K562 (cell line): ENCODE measurements around the gene PHLPP2. TPM values are rescaled to one million over a fixed set of nuclear protein-coding genes. Genes with fewer than 3 reads are reported as not detected.
A peak's percentile ranks its signal among the peaks of the same experiment; 100 is the strongest.

Experiments used
- ATAC-seq: fragments of 200-7000 bp; cut with Tn5 transposase; 3 replicates; pipeline ENCODE4 v1.9.1; 2020; ENCODE audit warnings: moderate library complexity
- BruUV-seq: library from RNA; stranded (reverse); fragments of 400-500 nt; replicated peaks from 2 replicates; lab custom pipeline; 2021; lab: Mats Ljungman, UMichigan
- CTCF ChIA-PET: fragments of 300-600 bp; formaldehyde crosslinking; extraction: SDS; loops from one replicate; lab custom pipeline; 2021; ENCODE audit warnings: low intra/inter-chr PET ratio; lab: Yijun Ruan, JAX
- POLR2A ChIA-PET: fragments of 300-600, 350-650 bp; sonication (Branson Sonifier 250); formaldehyde crosslinking; extraction: SDS; loops from one replicate; lab custom pipeline; 2021; ENCODE audit warnings: antibody characterized with exemption, inconsistent platforms; lab: Yijun Ruan, JAX
- DNase-seq, 4 experiments: peaks; one replicate each; pipeline versions ENCODE4 v3.0.0 to v3.0.0-alpha.2; 2011 to 2018; ENCODE audit warnings: low spot score in 3 of 4, mixed read lengths in 3 of 4; ENCODE audit errors: extremely low read depth in 1 of 4
- FAIRE-seq: peaks from 2 replicates; lab custom pipeline; 2011; peaks lifted over from hg19 to GRCh38; lab: Jason Lieb, UNC
- H2AFZ ChIP-seq: 2 replicates; pipeline ENCODE4 v1.6.0; 2011; ENCODE audit warnings: low read depth, low read length, control low read depth, inconsistent platforms
- H3K27ac ChIP-seq: fragments of 200-600 bp; 3 replicates; pipeline ENCODE4 v1.8.0; 2011; ENCODE audit warnings: low read depth, mild to moderate bottlenecking, control low read depth, inconsistent platforms, low read length, moderate library complexity, mixed read lengths; ENCODE audit errors: extremely low read depth
- H3K27me3 ChIP-seq, 2 experiments: fragments of 300-600 bp in 1 of 2; 2 replicates in 1 of 2; 3 replicates in 1 of 2; pipeline versions ENCODE4 v1.6.0 to v1.8.0; 2011; ENCODE audit warnings: inconsistent platforms in 2 of 2, low read length in 2 of 2, mild to moderate bottlenecking in 1 of 2, mixed read lengths in 1 of 2, moderate library complexity in 1 of 2; ENCODE audit not compliant: control insufficient read depth in 2 of 2, insufficient read depth in 2 of 2
- H3K36me3 ChIP-seq: fragments of 300-600 bp; 3 replicates; pipeline ENCODE4 v1.8.0; 2011; ENCODE audit warnings: mild to moderate bottlenecking, low read length, inconsistent platforms; ENCODE audit not compliant: control insufficient read depth, insufficient read depth
- H3K4me1 ChIP-seq, 2 experiments: fragments of 200-600 bp in 1 of 2; replicated peaks in 1 of 2; 2 replicates in 1 of 2; 3 replicates in 1 of 2; pipeline versions ENCODE4 v1.5.1 to v1.8.0; 2011; ENCODE audit warnings: inconsistent platforms in 2 of 2, low read length in 2 of 2, mild to moderate bottlenecking in 1 of 2, mixed read lengths in 1 of 2, moderate library complexity in 1 of 2; ENCODE audit not compliant: control insufficient read depth in 2 of 2, insufficient read depth in 2 of 2
- H3K4me2 ChIP-seq: 2 replicates; pipeline ENCODE4 v1.6.1; 2011; ENCODE audit warnings: low read length, control low read depth, inconsistent platforms, mixed read lengths; ENCODE audit not compliant: insufficient read depth
- H3K4me3 ChIP-seq: fragments of 200-600 bp; sonication (generic), shearing (Covaris generic); 2 replicates; pipeline ENCODE4 v1.5.1; 2016; ENCODE audit warnings: control low read depth, inconsistent platforms
- H3K79me2 ChIP-seq: fragments of 200-600 bp; 3 replicates; pipeline ENCODE4 v1.8.0; 2011; ENCODE audit warnings: low read length, inconsistent platforms; ENCODE audit not compliant: control insufficient read depth, insufficient read depth
- H3K9ac ChIP-seq, 2 experiments: 2 replicates each; pipeline versions ENCODE4 v1.6.0 to v1.6.1; 2011; ENCODE audit warnings: low read depth in 2 of 2, low read length in 2 of 2, control low read depth in 1 of 2, inconsistent platforms in 1 of 2, mild to moderate bottlenecking in 1 of 2, mixed read lengths in 1 of 2; ENCODE audit not compliant: insufficient read depth in 1 of 2
- H3K9me1 ChIP-seq: one replicate; pipeline ENCODE4 v1.6.0; 2011; ENCODE audit warnings: inconsistent platforms, mild to moderate bottlenecking, low read length, moderate library complexity; ENCODE audit not compliant: control insufficient read depth, insufficient read depth
- H3K9me3 ChIP-seq: replicated peaks from 2 replicates; pipeline ENCODE4 v1.5.1; 2011; ENCODE audit warnings: low read depth, low read length, inconsistent platforms; ENCODE audit not compliant: control insufficient read depth, insufficient read depth
- H4K20me1 ChIP-seq: replicated peaks from 2 replicates; pipeline ENCODE4 v1.6.1; 2011; ENCODE audit warnings: low read length, inconsistent platforms, mixed read lengths; ENCODE audit not compliant: control insufficient read depth, insufficient read depth
- C11orf30 ChIP-seq: fragments of 450-650 bp; IDR thresholded peaks from 2 replicates; pipeline ENCODE4 v1.6.1; 2016; ENCODE audit warnings: low read depth, mild to moderate bottlenecking
- GABPB2 ChIP-seq: fragments of 250-450 bp; sonication (Bioruptor Pico); conservative IDR thresholded peaks from 2 replicates; pipeline ENCODE4 v1.5.1; 2021; ENCODE audit warnings: mild to moderate bottlenecking
- MNT ChIP-seq, 2 experiments: fragments of 450-650 bp; conservative IDR thresholded peaks; 2 replicates each; pipeline ENCODE4 v1.6.1; 2017; ENCODE audit warnings: mild to moderate bottlenecking in 2 of 2, moderate library complexity in 2 of 2
- ZBTB7A ChIP-seq: IDR thresholded peaks from 2 replicates; pipeline ENCODE4 v1.6.1; 2011; ENCODE audit warnings: low read depth, mild to moderate bottlenecking, low read length, moderate library complexity, borderline replicate concordance; ENCODE audit not compliant: control insufficient read depth
- ZNF175 ChIP-seq: fragments of 200-800 bp; sonication (Bioruptor generic); IDR thresholded peaks from 2 replicates; pipeline ENCODE4 v1.6.1; 2016; ENCODE audit warnings: low read depth, mild to moderate bottlenecking, missing genetic modification characterization, missing compliant biosample characterization
- ZNF316 ChIP-seq: fragments of 450-650 bp; IDR thresholded peaks from 2 replicates; pipeline ENCODE4 v1.6.1; 2016
- WGBS: fragments of 100-300 bp; shearing (Covaris generic); methylation state at CpG from one replicate; pipeline ENCODE4 v1.1.6; 2016; ENCODE audit warnings: low coverage, mixed read lengths; ENCODE audit not compliant: insufficient coverage; ENCODE audit errors: missing lambda C conversion rate; 5-methylcytosine and 5-hydroxymethylcytosine counted together
- in situ Hi-C: fragments of 300-500 bp; cut with MboI; formaldehyde crosslinking; loops from 4 replicates; pipeline ENCODE4 v1.15.0; 2018; ENCODE audit warnings: inconsistent platforms, mixed read lengths
- intact Hi-C: fragments of 100-400 bp; cut with micrococcal nuclease; formaldehyde crosslinking; loops from 2 replicates; pipeline ENCODE4 v1.14.2; 2022
- polyA plus RNA-seq, 8 experiments: library from polyadenylated mRNA; depleted of rRNA in 4 of 8; stranded (reverse) in 5 of 8; unstranded in 3 of 8; fragments of >200 nt; fragmentation: Nextera tagmentation in 2 of 8; fragmentation: Illumina TruSeq in 1 of 8; extraction: Ambion mirVana in 2 of 8; extraction: Trizol in 1 of 8; gene quantifications; 2 replicates each; pipeline versions ENCODE4 v1.2.1 to v1.2.3, GENCODE V29; 2011 to 2014; ENCODE audit warnings: inconsistent platforms in 1 of 8, missing spikeins in 1 of 8
- total RNA-seq, 7 experiments: library from RNA; depleted of rRNA in 6 of 7; stranded (reverse); fragments of >200 nt in 6 of 7; fragmentation: Illumina TruSeq in 2 of 7; extraction: Trizol in 2 of 7; gene quantifications; 2 replicates each; pipeline versions ENCODE4 v1.2.1 to v1.2.3, GENCODE V29; 2011 to 2021; ENCODE audit warnings: low replicate concordance in 1 of 7
- TF ChIP-seq, protein P1 (sequence below): fragments of 450-650 bp; IDR thresholded peaks from 2 replicates; pipeline ENCODE4 v1.6.1; 2016; ENCODE audit warnings: missing biosample characterization, missing genetic modification characterization

PHLPP2 gene
- total and polyA plus RNA-seq, 9 of the 15 experiments (the other 6 are each of a cell fraction or from before 2014, with no cell fraction given), result 0.60 to 7.1 (median 2.6) TPM

GRCh38 chr16:71637398-71637797 is 87.1 kb downstream of the PHLPP2 start:
- no peak overlapping the region for H3K4me2 ChIP-seq
- H3K36me3 ChIP-seq, result no peaks in the 10 kb centered on the region
- FAIRE-seq (no peak), DNase-seq (no peak), ATAC-seq (no peak)
- no peaks in the 10 kb centered on the region for H3K9me1 ChIP-seq
- no peak overlapping the region for H3K4me3 ChIP-seq
- no peaks in the 10 kb centered on the region for H3K4me1 ChIP-seq
- H3K27me3 ChIP-seq, result peaks cover 22 to 33% of the 10 kb centered on the region in 2 experiments
- CTCF ChIA-PET, result no interaction called here
- H3K79me2 ChIP-seq, result no peaks in the 10 kb centered on the region
- H3K27ac ChIP-seq, result no peak overlapping the region
- no peak for TF ChIP-seq GABPB2 (CRISPR knock-in tag)
- no peak for TF ChIP-seq ZNF175 (CRISPR knock-in tag)
- TF ChIP-seq, protein P1, sequence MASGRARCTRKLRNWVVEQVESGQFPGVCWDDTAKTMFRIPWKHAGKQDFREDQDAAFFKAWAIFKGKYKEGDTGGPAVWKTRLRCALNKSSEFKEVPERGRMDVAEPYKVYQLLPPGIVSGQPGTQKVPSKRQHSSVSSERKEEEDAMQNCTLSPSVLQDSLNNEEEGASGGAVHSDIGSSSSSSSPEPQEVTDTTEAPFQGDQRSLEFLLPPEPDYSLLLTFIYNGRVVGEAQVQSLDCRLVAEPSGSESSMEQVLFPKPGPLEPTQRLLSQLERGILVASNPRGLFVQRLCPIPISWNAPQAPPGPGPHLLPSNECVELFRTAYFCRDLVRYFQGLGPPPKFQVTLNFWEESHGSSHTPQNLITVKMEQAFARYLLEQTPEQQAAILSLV (tag), result no peak
- no peak for TF ChIP-seq MNT (conservative IDR thresholded peaks at IDR 0.05)
- TF ChIP-seq ZNF316, result peak; percentile 69
- peak; percentile 56; the same call in 1 of the 2 replicates for TF ChIP-seq C11orf30
- TF ChIP-seq ZBTB7A, result no peak
- TF ChIP-seq, all 486 proteins: peak for 2
- POLR2A ChIA-PET, result interaction anchor here (1.2 kb wide), 1 partner anchor 19 kb away, joined by 4 read pairs; no protein-coding TSS in a partner anchor
- intact Hi-C loops (no loop called here), in situ Hi-C loops (no loop called here)
- Histone ChIP-seq H3K9me3 (no peaks in the 10 kb centered on the region), H3K9ac (no peak overlapping the region), H4K20me1 (no peaks in the 10 kb centered on the region), H2AFZ (no peak overlapping the region)
- BruUV-seq, result no TSS peak
- WGBS, result 2% methylated on average over 3 of the region's 3 CpGs
